GM18867 (cell line): ENCODE results near the gene CRYGB.

Experiments used
- ATAC-seq: cut with Tn5 transposase; IDR thresholded peaks from one replicate; pipeline ENCODE4 v1.9.1; 2021; ENCODE audit warnings: mild to moderate bottlenecking, moderate library complexity; ENCODE audit not compliant: unreplicated experiment

The CRYGB gene, protein sequence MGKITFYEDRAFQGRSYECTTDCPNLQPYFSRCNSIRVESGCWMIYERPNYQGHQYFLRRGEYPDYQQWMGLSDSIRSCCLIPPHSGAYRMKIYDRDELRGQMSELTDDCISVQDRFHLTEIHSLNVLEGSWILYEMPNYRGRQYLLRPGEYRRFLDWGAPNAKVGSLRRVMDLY

DNA sequence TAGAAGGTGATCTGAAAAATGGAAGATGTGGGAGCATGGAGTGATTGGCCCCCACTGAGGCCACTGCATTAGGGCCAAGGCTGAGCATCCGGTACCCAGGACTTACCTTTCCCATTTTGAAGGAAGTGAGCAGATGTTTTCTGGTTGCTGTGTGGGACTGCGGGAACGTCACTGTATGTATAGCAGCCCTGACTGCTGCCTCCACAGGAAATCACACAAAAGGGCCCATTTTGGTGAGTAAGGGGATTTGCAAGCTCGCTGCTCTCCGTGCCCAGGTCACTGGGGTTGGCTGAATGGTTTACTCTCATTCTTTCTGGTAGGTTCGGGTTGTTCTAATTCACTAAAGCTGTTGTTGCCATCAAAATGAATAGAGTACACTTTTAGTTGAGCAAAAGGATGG is at the start of gene CRYGB:
TSS of gene CRYGB (minus strand) at position 153 of the 400 bp plus-strand sequence. CDS start at position 115, 38 bp downstream.
- no peak for ATAC-seq

DNA sequence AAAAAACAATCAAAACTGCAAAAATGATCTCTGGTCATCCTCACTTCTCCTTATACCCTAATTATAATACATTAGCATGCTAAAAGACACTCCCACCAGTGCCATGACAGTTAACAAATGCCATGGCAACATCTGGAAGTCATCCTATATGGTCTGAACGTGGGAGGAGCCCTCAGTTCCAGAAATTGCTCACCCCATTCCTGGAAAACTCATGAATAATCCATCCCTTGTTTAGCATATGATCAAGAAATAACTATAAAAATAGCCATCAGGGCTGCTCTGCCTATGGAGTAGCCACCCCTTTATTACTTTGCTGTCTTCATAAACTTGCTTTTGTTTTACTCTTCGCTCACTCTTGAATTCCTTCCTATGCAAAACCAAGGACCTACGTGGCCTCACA is 49.6 kb upstream of the CRYGB start:
- no peak for ATAC-seq

DNA sequence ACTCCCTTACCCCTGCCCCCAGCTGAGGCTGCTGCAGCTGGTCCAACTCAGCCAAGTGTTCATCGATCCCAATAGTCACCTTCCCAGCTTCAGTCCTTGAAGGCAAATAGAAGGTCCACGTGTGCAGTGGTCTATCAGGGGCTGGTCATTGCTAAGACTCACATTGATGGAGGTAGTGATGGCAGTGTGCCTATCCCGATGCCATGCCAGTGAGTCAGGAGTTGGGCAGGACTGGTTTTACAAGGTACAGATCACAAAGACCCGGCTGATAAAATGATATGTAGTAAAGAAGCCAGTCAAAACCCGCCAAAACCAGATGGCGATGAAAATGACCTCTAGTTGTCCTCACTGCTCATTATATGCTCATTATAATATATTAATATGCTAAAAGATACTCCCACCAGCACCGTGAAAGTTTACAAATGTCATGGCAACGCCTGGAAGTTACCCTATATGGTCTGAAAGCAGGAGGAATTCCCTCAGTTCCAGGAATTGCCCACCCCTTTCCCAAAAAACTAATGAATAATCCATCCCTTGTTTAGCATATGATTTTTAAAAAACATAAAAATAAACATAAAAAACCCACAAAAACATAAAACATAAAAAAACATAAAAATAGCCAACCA is 46.8 kb upstream of the CRYGB start:
- ATAC-seq: no peak

GRCh38 chr2:208189810-208190503 is 44.0 kb upstream of the CRYGB start, which contains the start of gene C2orf80:
C2orf80 (minus strand) TSS chr2:208190030; CDS start chr2:208186986, 3,044 bp downstream.
- no peak for ATAC-seq

GRCh38 chr2:208189069-208189809 is 43.3 kb upstream of the CRYGB start:
- ATAC-seq: no peak

DNA sequence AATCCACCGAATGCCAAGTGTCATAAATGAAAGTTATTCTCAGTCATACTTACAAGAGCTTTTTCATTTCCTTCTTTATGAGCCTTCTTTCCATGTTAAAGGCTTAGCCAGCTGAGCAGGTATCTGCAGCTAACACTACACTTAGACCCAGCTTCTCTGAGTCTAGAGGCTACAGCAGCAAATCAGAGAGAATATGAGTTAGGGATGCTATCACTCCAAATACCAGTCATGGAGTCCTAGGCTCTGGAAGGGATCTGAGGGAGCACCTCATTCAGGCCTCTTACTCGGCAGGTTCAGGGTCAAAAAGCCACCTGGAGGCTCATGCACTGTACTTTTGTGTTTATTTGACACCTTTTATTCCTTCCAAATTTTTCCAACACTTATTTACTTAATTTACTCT is 40.9 kb upstream of the CRYGB start:
- no peak for ATAC-seq

- ATAC-seq: no peak
Observed at GRCh38 chr2:208186465-208186864, 40.5 kb upstream of the CRYGB start.

- ATAC-seq: no peak
Observed at GRCh38 chr2:208183972-208184705, 38.2 kb upstream of the CRYGB start.

DNA sequence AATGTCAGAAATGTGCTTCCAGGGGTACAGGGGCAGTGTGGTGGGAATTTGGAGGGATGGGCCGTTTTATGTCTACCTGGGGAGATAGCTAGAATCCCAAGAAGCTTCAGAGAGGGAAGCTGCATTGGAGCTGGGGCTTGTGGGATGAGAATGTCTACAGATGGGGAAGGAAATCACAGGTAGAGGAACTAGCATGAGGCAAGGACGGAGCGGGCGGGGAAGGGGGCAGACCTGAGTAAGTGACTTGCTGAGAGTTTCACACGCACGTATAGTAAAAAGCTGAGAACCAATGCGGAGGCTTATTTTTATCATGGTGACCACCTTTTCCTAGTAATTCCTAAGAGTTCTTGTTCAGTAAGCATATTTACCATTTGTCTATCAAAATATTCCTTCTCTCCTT is 37.6 kb upstream of the CRYGB start:
- no peak for ATAC-seq

DNA sequence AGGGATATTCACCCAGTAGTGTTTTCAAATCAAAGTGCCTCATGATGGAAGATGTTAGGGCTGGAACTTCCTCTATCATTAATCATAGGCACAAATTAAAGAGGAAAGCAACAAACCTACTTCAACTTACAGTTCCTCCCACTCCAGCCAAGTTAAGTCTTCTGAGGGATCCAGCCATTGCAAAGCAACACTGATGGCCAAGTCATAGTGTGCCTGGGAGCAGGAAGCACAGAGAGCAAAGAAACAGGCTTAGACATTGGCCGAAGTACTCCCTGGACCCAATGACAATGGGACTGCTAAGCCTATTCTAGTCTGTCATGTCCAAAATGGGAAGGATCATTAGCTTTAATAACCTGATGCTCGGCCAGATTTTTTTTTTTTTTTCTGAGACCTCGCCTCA is 36.9 kb upstream of the CRYGB start:
- ATAC-seq: no peak

DNA sequence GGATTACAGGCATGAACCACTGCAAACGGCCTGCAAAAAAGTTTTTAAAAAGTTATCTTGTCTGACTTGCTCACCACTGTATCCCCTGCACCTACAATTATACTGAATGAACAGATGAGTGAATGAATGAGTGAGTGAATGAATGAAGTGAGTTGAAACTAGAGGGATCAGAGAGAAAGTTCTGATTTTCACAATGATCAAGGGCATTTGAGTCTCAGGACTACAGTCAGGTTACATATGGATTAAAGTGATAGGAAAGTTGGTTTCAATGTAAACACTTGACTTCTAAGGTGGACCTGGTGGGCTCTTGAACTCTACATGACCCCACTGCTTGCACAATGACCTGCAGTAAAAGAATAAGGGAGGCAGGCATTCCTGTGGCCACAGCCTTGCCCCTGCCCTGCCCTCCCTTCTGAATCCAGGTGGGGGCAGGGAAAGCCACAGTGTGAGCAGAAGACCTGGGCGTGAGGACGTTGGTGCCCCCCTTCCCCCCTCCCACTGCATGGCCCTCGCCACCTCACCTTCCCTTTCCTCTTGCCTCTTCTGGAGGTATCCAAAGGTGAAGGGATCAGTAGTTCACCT is 33.2 kb upstream of the CRYGB start:
- ATAC-seq: no peak

GRCh38 chr2:208175840-208176153 is 29.8 kb upstream of the CRYGB start:
- ATAC-seq: no peak

DNA sequence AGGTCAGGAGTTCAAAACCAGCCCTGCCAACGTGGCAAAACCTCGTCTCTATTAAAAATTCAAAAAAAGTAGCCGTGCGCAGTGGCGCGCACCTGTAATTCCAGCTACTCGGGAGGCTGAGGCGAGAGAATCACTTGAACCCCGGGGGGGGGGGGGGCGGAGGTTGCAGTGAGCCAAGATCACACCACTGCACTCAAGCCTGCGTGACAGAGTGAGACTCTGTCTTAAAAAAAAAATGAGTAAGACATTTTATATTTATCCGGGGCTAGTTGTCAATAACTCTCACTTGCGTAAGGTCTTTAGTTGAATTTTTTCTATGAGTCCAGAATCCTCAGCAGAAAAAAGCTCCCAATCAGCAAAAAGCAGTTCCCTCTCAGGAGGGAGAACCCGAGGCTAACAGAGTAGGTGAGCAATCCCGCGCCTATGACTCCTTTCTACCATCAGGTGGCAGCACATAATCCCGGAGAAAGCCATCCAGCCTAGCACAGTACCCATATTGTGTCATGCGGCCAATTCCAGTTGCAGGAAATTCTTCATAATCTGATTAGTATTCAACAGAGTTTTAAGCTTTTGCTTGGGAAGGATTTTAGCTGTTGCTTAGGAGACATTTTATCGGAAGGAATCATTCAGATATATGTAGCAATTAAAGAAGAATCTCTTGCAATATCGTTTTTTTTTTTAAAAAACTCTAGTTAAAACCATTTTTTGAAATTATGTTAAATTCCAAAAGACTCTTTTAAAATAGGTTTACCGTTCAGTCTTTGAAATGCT is 29.3 kb upstream of the CRYGB start:
- ATAC-seq: peak; percentile 99

DNA sequence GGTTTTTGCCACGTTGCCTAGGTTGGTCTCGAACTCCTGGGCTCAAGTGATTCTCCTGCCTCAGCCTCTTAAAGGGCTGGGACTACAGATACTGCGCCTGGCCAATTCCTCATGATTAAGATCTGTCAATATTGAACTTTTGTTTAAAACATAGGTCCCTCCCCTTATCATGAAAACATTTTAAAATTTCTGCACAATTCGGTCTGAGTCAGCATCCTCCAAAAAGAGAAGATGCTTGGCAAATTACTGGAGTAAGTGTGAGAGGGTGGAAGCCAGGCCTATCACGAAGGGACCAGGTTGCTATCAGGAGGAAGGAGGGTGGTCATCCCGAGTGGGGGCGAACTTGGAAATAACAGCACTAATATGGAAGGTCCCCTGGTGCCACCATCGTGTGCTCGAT is 28.2 kb upstream of the CRYGB start:
- ATAC-seq: no peak

DNA sequence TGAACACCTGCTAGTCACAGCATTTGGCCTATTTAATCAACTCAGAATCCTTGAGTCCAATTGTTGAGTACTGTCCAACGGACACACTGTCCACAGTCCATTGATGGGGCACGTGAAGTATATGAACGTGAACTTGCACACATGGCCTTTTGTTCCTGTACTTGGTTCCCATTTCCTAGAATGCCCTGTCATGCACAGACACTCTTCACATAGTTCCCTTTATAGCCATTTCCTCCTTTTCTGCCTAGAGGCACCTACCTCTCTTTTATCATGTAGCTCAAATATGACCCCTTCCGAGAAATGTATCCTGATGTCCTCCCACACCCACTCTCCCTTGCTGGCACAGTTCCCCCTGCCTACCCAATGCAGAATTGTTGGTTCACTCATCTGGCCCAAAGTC is 26.2 kb upstream of the CRYGB start:
- no peak for ATAC-seq

DNA sequence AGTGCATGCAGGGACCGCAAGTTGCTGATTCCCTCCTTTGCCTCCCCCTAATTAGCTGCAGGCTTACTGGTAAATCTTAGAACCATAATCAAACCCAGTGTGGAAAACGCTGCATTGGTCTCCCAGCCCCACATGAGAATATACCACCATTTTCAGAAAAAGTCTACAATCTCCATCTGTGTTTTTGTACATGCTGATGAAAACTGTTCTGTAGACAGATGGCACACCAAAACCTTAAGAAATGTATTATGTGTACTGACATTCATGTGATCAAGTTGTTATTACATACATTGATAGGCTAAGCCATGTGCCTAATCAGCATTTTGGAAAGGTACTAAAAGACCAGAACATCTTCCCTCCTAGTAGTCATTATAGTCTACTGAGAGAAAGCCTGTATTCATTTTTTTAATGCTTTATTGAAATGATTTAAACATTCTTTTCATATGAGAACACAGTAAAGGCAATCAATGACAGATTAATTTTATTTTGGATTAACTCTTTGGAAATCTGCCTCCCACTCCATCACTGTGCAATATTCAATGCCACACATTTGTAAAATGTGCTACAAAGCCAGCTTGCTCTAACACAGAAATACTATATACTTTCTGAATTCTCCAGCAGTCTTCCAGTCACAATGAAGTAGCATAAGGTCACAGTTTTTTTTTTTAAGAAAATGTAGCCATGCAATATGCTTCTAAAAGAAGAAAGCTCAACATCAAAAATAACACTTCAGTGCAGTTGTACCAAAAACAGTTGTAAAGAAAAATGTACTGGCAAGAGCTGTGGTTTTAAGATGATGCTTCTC is 19.2 kb upstream of the CRYGB start:
- ATAC-seq: no peak

DNA sequence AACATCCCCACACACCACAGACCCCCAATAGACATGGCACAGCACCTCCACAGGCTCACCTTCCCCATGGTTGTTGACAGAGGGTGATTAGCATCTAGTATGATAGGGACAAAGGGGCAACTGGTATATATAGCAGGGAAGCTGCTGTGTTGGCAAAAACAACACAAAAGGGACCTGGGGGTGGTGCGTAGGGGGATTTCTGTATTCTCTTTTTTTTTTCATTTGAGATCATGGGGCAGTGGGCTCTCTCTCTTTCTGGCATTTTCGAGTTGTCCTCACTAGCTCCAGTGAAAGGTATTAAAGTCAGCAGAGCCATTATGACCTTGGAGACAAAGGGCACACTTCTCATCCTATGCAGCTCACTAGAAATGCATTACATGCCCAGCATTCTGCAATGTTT is 17.5 kb upstream of the CRYGB start, which contains the start of gene CRYGA:
TSS of gene CRYGA (minus strand) at position 101 of the 400 bp plus-strand sequence. CDS start at position 68, 33 bp downstream.
- ATAC-seq: no peak

DNA sequence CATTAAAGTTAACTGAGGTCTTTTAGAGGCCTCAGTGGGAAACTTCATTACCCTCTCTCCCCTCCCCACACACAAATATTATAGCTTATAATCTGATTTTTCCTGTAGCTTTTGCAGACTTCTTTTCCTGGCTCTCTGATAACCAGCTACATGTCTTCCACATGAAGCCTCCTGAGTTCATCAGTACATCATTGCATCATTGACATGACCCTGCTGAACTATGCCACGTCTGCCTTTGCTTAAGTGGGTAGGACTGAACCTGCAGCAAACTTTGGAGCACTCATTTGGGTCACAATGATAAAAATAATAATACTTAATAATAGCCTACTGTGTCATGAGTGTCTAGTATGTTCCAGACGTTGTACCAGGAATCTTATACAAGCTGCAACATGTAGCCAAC is 10.5 kb upstream of the CRYGB start:
- ATAC-seq: no peak

- no peak for ATAC-seq
Observed at GRCh38 chr2:208153156-208153555, 7.2 kb upstream of the CRYGB start.
